NB4 (cell line): ENCODE data around the gene CREB5.

Source experiments
- DNase-seq: peaks from one replicate; pipeline ENCODE4 v3.0.0; 2010; ENCODE audit warnings: low read depth
- H3K4me3 ChIP-seq: one replicate; pipeline ENCODE4 v1.5.1; 2011; ENCODE audit warnings: mild to moderate bottlenecking, low read depth, low read length, moderate library complexity
- MYC ChIP-seq: IDR thresholded peaks from 2 replicates; pipeline ENCODE4 v1.6.1; 2011; ENCODE audit warnings: low read depth, low read length
- POLR2A ChIP-seq: IDR thresholded peaks from 2 replicates; pipeline ENCODE4 v1.6.1; 2011; ENCODE audit warnings: mild to moderate bottlenecking; ENCODE audit not compliant: insufficient read length; ENCODE audit errors: extremely low read depth
- TF ChIP-seq, protein P1 (sequence below): IDR thresholded peaks from 2 replicates; pipeline ENCODE4 v1.6.1; 2011; ENCODE audit warnings: low read depth, low read length
- TF ChIP-seq, protein P2 (sequence below): IDR thresholded peaks from one replicate; pipeline ENCODE4 v1.5.1; 2012; ENCODE audit warnings: low read depth, low read length

The CREB5 gene

DNA sequence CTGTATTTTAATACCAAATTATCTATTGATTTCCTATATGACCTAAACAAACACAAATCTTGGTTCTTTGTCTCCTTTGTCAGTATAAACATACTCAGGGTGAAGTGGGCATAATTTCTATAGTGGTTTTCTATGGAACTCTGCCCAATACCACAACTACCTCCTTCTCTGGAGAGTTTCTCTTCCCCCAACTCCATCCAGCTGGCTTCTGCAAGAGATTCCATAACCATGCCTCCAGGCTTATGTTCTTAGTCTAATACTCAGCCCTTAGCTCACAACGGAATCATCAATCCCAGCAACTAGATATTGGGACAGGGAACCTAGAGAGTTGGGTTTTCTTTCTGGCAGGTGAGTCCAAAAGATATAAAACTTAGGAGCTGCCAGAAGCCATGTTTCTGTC lies 418.5 kb downstream of the CREB5 start:
- DNase-seq = no peak
- no peak for TF ChIP-seq POLR2A
- TF ChIP-seq, protein P1, sequence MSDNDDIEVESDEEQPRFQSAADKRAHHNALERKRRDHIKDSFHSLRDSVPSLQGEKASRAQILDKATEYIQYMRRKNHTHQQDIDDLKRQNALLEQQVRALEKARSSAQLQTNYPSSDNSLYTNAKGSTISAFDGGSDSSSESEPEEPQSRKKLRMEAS = no peak
- no peak for TF ChIP-seq MYC
- TF ChIP-seq, protein P2, sequence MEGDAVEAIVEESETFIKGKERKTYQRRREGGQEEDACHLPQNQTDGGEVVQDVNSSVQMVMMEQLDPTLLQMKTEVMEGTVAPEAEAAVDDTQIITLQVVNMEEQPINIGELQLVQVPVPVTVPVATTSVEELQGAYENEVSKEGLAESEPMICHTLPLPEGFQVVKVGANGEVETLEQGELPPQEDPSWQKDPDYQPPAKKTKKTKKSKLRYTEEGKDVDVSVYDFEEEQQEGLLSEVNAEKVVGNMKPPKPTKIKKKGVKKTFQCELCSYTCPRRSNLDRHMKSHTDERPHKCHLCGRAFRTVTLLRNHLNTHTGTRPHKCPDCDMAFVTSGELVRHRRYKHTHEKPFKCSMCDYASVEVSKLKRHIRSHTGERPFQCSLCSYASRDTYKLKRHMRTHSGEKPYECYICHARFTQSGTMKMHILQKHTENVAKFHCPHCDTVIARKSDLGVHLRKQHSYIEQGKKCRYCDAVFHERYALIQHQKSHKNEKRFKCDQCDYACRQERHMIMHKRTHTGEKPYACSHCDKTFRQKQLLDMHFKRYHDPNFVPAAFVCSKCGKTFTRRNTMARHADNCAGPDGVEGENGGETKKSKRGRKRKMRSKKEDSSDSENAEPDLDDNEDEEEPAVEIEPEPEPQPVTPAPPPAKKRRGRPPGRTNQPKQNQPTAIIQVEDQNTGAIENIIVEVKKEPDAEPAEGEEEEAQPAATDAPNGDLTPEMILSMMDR = no peak
- H3K4me3 ChIP-seq = no peak overlapping the region

DNA sequence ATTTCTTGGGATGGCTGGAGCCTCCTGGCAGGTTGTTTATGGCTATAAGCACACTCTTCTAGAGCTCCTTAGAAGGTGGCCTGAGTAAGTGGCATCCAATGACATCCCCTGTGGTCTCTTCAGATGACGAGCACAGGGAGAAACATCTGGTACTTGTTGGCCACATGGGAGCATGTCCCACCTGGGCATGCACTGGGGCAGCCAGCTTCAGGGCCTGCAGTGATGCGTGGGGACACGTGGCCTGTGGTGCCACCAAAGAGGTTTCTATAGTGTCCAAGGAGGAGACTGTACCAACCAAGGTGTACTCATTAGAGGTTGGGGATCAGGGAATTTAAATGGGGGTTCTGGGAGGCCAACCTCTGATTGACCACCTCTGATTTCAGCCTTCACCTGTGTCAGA lies 420.4 kb downstream of the CREB5 start:
- TF ChIP-seq, protein P1 = no peak
- TF ChIP-seq POLR2A (no peak), MYC (no peak)
- TF ChIP-seq, protein P2 = no peak
- no peak overlapping the region for H3K4me3 ChIP-seq
- DNase-seq = no peak

DNA sequence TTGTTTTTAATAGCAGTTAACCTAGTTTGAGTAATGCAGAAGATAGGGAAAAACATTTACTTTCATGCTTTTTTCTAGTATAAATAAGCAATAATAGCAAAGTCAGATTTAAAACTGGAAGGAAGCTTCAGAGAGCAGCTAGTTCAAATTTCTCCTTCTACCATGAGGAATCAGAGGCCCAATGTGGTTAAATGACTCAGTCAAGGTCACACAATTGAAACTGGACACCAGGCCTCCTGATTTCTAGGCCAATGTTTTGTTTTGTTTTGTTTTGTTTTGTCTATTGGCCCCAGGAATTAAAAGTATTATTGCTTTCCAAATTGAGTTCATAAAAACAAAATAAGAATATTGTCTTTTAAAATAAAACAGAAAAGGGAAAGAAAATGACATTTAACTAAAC lies 423.5 kb downstream of the CREB5 start:
- TF ChIP-seq, protein P1 = no peak
- TF ChIP-seq, protein P2 = no peak
- TF ChIP-seq MYC (no peak), POLR2A (no peak)
- H3K4me3 ChIP-seq = no peak overlapping the region
- DNase-seq = no peak

DNA sequence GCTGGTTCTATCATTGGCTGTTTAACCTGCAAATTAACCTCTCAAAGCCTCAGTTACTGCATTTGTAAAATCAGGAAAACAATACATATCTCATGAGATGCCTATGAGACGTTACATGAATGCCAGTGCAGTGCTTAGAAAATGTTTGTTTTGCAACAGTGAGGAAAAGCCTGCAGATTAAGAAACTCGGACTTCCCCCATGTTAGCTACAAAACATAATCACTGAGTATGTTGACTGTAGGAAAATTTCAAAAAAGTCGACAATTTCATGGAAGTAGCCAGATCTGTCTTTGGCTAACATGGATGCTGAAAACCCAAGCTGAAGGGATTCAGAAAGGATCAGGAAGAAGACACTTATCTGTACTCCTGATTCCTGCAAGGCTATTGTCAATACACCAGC lies 424.4 kb downstream of the CREB5 start:
- no peak overlapping the region for H3K4me3 ChIP-seq
- TF ChIP-seq, protein P2 = no peak
- TF ChIP-seq MYC (no peak), POLR2A (no peak)
- TF ChIP-seq, protein P1 = no peak
- no peak for DNase-seq

DNA sequence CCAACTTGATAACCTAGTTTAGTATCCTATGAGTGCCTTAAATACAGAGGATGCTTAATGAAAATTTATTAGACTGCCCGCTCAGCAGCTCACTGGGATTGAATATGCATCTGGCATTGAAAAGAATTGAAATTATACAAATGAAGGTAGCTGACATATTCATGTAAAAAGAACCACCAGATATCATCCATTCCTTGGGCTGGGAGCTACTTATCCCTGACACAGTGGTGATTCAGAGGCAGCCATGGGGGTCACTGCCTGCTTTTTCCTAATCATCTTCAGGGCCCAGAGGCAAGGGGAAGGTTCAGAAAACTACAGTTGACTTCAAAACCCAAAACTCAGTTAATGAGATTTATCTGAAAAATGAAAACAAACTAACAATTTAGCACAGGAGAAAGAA lies 424.9 kb downstream of the CREB5 start:
- DNase-seq = no peak
- TF ChIP-seq POLR2A (no peak), MYC (no peak)
- TF ChIP-seq, protein P1 = no peak
- TF ChIP-seq, protein P2 = no peak
- H3K4me3 ChIP-seq = no peak overlapping the region

DNA sequence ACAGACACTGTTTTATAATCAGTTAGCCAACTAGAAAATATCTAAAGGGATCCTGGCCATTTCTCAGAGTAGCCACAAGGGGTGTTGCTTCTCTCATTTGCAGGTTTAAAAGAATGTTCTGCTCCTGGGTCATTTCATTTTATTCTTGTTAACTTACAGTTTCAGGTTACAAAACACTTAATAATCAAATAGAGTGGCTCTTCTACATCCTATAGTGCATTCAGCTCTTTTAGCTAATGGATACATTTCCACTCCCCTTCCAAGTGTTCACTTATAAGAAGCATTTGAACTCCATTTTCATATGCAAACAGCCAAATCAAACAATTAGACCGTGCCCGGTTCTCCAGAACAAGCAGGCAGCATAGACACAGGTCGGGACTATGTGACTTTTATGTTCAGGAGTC lies 428.3 kb downstream of the CREB5 start:
- no peak for DNase-seq
- no peak overlapping the region for H3K4me3 ChIP-seq
- TF ChIP-seq, protein P2 = peak; percentile 32
- TF ChIP-seq POLR2A (no peak), MYC (no peak)
